ENCODE results near the gene TBC1D14.

TBC1D14 gene

DNA sequence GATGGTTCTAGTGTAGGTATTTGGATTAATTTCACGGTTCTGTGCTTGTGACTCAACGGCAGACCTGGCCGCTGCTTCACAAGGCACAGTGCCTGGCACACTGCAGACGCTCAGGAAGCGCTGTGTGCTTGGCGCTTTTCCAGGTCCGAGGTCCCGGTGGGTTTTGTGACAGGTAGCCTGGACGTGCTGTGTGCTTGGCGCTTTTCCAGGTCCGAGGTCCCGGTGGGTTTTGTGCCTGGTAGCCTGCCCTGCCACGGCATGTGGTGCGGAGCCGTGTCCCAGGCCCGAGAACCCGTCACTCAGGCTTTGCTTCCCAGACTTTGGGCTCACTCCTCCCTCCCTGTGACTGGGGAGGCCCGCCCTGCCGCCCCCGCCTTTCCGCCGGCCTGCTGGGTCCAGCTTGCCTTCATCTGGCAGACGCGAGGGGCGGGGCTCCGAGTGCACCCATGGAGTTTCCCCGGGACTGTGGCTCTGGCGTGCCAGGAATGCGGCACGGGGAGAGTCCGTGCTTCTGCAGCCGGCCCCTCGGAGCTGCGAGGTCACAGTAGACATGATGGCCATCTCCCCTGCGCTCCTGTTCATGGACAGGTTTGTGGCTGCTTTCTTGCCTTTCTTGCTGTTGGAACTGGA, 44.2 kb downstream of the TBC1D14 start:
- no peak for DNase-seq (ENCODE audit: low read depth)

DNA sequence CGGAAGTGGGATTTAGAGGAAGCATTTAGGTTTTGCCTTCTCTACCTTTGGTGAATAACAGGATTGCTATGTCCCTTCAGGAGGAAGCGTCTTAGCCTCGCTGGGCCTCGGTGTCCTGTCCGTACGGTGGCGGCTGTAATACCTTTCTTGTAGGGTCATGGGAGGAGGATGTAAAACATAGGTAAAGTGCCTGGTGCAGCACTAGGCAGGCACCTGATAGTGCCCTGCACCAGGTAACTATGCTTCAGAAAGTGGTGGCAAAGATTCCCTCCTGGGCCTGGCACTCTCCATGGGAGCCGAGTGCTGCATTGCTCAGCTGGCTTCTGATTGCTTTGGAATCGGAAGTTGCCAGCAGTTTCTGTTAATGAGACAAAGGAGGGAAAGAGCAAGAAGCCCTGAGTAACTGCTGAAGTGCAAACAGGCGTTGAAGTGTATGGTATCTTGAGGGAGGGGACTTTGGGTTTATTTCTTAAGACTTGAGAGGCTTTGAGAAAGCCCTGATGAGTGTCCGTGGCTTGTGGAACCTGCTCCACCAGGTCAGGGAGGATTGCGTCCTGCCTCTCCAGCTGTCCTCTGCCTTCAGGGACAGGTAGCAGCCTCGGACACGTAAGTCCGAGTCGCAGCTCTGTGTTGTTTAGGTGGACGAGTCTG, 45.8 kb downstream of the TBC1D14 start:
- DNase-seq (ENCODE audit: low read depth), result no peak

DNA sequence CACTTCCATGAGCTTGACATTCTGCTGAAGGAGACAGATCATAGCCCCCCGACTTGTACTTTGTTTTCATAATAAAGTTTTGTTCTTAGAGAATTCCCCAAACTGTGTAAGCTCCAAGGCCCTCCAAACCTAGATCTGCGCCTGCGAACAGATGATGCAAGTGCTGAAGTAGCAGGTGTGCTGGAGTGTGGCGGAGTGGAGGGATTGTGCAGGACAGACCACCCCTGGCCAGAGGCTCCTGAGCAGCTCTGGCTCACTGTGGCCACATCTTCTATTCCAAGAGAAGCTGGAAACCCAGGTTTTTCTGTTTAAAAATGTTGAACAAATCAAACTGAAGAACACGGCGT, 46.4 kb downstream of the TBC1D14 start:
- no peak for DNase-seq (ENCODE audit: low read depth)

DNA sequence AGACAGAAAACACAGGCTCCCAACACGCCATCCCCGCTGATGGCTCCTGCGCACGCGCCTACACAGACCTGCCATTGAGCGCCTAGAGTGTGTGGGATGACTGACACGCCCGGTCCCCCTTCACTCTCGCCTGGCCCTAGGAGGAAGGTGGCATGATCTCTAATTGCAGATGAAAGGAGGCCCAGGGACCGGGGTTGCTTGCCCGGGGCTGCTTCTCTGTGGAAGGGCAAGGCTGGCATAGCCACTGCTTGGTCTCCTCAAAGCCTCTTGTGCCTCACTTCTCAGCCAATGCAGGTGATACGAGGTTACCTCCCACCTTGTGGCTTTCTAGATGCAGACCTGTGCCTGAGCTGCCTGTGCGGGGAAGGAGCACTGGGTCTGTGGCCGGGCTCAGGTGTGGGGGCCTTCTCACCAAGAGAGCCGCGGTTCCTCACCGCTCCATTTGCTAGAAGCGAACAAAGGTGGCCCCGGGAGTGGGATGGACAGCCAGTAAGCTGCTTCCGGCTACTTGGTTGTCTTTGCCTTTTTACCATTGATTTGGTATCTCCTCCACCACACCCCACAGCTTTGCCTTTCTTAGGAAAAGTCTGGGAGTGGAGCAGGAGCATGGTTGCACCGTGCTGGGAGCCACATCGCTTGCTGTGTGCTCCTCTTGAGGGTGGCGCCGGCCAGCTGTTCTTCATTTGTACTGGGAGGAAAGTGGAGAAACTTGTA, 47.0 kb downstream of the TBC1D14 start:
- DNase-seq (ENCODE audit: low read depth), result no peak

DNA sequence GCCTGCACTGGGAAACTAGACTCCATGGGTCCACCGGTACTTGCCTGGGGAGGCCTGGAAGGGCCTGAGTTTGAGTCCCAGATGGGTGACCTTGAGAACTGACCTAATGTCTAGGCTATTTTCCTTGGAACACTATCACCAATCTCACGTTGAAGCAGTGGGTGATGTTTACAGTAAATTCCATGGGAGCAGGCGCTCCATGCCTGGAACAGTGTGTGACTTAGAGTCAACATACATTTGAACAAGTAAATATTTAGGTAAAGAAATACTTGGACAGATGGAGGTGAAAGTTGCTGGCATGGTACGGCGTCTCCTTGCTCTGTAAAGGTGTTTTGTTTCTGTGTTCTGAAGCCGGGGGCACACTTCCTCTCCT, 47.5 kb downstream of the TBC1D14 start:
- DNase-seq (ENCODE audit: low read depth), result no peak

DNA sequence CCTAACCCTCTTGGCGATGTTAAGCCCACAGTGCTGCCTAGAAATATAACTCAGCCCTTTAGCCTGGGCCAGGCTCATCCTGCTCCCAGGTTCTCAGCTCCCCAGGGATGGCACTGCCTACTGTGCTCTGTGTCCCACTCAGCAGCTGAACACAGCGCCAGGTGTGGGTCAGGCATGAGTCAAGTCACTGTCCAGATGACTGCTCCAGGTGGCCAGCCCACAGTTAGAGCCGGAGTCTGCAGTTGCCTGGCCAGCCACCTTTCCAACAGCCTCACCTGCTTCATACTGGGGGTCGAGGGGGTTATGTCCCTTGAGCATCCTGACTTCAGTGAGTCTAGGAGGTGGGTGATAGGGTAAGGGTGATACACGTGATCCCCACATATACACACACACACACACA, 48.4 kb downstream of the TBC1D14 start:
- DNase-seq (ENCODE audit: low read depth), result no peak

DNA sequence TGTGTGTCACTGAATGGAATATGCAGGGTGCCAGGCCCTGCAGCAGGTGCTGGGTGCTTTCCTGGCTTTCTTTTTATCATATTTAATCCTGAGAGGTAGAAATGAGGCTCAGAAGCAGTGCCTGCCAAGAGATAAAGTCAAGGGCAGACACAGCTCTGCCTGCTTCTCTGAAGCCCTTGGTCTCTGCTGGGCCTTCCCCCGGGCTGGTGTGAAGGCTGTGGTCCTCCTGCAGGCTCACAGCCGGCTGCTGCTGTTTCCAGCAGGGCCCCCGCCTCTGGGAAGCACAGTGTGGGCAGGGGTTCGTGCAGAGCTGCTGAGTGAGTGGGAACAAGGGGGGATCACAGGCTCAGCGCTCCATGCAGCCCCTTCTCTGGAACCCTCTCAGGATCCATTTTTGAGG, 49.6 kb downstream of the TBC1D14 start:
- DNase-seq (ENCODE audit: low read depth), result no peak

DNA sequence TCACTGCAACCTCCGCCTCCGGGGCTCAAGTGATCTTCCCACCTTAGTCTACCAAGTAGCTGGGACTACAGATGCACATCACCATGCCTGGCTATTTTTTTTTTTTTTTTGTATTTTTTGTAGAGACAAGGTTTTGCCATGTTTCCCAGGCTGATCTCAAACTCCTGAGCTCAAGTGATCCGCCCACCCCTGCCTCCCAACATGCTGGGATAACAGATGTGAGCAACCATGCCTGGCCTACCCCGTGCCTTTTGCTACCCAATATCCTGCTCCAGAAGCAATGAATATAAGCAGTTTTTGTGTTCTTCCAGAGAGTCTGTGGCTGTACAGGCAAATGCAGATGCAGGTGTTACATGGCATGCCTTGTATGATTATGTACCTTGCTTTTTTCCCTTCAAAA, 50.5 kb downstream of the TBC1D14 start:
- DNase-seq (ENCODE audit: low read depth), result no peak

DNA sequence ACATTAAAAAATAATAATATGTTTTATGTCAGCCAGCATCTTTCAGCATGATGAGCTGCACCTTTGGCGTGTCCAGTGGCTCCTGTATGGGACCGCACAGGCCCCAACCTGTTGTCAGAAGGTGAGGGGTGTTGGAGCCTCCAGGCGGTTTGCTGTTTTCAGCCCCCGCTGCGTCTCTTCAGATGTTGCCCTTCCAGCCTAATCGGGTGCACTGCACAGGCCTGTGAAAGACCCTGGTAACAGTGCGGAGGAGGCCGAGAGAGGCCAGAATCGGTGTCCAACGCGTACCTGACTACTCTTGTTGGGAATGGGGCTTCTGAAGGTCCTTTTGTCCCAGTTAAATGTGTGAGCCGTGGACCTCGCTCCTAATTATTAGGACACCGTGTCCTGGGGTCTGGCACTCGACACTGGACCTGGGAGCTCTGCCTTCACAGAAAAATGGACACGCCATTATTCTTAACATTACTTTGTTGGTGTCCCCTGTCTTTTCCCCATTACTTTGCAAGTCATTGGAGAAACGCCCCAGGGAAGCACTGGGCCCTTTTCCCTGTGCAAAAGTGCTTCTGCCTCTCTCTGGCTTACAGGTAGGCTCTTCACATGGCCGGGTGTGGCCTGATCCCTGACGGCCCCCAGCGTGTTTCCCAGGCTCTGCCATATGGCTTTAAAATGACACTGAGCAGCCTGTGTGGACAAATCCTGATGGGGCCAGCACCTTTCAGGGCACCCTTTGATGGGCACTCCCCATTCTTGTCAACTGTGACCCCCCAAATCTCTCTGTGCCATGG, 51.2 kb downstream of the TBC1D14 start:
- no peak for DNase-seq (ENCODE audit: low read depth)

DNA sequence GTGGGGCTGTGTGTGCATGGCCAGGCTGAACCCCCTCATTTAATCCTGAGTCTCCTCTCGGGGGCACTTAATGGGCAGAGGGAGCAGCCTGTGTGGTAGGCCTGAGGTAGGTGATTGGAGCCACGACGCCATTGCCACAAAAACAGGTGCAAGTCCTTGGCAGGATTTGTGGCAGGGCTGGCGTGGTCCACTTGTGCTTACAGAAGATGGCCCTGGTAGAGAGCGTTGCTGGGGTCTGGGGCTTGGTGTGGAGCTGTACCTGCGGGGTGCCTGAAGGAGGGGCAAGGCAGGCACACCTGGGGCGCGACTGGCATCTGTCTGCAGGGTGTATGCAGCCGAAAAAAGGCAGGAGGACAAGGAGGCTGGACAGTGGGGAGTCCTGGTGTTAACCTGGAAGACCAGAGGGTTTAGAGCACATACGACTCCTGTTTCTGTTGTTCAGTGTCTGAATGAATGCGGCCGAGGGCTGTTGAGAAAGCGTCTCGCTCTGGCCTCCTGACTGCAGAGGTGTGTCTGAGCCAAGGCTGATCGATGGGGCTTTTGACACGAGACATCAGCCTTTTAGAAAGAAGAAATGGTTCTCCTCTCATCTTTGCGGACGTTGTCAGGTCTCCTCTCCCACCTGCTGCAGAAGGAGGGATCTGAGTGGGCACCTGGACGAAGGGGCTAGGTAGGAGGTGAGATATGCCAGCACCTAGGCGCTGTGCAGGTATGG, 52.0 kb downstream of the TBC1D14 start:
- DNase-seq (ENCODE audit: low read depth), result no peak

DNA sequence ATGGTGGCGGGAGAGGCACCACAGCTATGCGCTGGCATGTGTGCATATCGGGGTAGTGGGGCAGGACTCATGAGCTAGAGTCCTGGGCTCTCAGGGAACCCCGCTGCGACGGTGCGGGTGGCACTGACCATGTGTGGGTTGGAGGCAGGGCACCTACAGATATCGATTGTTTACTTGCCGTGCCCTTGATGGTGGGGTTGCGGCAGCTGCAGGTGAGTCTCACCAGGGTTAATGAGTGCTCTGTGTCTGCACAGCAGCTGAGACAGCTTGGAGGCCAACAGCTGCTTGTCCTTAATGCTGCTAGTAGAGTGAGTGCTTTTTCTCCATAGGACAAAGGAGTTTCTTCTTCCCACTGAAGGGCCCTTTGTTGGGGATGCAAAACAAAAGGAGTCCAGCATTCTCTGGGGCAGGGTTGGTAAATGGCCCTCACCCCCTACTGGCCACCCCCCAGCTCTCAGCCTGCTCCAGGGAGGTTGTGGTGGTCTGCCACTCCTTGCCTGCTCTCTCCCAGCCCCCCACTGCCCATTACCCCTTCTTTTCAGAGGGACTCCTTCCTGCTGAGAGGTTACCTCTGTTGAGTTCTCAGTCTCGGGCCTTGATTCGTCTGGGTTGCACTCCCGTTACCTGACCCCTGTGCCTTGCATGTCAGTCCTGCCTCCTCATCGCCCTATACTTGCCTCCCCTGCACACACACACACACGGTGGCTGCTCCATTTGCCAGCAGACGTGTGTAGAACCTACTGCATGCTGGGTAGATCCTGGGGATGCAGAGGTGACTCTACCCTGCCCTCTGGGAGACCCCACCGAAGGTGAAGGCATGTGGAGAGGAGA, 52.8 kb downstream of the TBC1D14 start:
- no peak for DNase-seq (ENCODE audit: low read depth)

DNA sequence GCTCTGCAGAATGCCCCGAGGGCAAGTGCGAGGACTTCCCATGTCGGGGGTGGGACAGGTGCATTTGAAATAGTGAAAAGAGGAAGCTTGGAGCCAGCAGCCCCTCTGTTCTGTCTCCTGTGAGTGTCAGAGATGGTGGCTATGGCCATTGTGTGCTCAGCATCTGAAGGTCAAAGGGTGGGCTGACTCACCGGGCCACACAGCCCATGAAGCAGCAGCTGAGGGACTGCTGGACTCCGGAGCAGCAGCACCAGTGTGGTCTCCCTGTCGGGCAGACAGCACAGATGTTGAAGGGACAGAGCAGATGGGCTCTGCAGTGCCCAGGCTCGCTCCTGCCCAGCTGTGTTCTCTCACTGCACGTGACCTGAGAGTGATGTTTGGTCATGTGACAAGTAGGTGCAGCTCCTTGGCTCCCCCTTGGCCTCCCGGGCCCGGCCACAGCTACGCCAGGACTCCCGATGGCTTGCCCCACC, 53.5 kb downstream of the TBC1D14 start:
- DNase-seq (ENCODE audit: low read depth), result no peak

DNA sequence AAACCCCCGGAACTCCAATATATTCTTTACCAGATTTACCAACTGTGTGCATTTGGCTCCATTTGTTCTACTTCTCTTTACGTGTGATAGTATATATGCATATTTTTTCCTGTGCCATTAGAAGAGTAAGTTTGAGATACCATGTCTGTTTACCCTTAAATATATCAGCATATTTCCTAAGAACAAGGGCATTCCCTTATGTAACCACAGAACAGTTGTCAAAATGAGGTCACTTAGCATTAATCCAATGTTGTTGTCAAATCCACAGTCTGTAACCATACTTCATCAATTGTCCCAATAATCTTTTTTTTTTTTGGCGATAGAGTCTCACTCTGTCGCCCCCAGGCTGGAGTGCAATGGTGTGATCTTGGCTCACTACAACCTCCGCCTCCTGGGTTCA, 55.2 kb downstream of the TBC1D14 start:
- no peak for DNase-seq (ENCODE audit: low read depth)

DNA sequence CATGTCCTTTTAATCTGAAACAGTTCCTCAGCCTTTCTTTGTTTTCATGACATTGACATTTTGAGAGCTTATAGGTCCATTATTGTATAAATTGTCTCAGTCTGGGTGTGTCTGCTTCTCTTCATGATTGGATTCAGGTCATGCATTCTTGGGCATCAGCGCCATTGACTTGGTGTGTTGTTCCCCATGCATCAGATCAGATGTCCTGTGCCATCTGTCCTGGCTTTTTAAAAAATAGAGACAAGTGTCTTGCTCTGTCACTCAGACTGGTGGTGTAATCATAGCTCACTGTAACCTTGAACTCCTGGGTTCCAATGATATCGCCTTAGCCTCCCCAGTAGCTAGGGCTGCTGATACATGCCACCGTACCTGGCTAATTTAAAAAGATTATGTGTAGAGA, 55.7 kb downstream of the TBC1D14 start:
- DNase-seq (ENCODE audit: low read depth), result no peak

DNA sequence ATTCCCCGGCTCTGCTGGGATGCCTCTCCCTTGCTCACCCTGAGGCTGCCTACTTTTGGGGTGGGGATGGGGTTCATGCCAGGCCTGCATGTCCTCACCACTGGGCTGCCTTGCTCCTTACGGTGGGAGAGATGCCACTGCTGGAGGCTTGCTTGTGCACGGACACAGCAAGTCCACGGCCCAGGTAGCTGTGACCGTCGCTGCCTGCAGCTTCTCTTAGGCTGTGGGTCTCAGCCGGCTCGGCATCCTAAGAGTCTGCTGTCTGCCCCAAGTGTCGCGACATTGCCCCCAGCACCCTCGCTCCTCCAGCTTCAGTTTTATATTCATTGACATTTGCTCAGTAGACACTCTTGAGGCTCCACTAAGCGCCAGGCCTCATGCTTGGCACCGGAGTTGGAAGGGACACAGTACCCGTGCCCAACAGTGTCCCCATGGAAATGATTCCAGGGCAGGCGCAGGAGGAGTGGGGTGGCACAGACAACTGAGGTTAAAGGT, 58.3 kb downstream of the TBC1D14 start:
- DNase-seq (ENCODE audit: low read depth), result no peak

DNA sequence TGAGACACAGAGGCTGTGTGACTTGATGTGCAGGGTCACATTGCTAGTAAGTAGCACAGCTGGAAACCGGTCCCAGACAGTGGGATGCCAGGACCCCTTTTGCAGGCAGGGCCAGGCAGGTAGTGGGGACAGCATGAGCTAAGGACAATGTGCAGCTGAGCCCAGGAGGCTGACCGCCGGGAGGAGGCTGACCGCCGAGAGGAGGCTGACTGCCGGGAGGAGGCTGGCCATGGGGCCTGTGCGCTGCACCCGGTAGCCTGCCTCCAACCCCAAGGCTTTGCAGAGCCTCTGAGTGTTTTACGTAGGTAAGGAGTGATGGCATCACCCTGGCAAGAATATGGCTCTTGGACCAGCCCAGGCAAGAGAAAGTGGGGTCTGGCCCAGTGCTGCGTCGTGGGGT, 58.9 kb downstream of the TBC1D14 start:
- DNase-seq (ENCODE audit: low read depth), result no peak

DNA sequence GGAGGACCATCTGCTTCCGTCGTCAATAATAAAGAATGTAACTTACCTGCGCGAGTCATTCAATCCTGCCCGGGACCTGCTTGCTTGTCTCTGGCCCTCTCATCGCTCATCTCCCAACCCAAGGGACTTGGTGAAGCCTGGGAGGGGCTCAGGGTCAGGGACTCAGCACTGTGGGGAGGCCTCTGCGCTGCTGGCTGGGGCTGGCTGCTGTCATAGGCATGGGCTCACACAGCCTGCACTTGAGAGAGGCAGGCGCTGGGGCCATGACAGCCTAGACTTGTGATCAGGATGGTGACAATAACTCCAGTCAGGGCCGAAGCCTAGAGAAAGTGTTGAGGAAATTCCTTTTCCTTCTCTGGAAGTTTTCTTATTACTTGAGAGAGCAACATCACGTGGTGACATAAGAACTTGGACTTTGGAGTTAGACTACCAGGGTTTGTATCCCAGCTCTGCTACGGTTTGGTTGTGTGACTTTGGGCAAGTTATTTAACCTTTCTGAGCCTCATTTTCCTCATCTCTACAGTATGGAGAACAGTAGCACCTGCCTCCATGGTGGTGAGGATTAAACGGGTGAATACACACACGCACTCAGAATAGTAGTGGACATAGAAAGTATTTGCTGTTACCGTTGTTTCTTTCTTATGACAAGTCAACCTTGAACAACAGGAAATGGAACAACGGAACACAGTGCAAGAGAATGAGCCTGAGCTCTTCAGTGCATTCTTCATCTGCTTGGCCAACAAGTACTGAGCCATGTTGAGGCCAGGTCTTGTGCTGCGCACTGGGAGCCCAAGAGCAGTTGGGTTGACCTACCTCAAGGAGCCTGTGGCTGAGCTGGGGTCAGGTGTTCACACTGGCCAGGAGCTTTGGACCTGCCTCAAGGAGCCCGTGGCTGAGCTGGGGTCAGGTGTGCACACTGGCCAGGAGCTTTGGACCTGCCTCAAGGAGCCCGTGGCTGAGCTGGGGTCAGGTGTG, 60.5 kb downstream of the TBC1D14 start:
- DNase-seq (ENCODE audit: low read depth), result no peak

DNA sequence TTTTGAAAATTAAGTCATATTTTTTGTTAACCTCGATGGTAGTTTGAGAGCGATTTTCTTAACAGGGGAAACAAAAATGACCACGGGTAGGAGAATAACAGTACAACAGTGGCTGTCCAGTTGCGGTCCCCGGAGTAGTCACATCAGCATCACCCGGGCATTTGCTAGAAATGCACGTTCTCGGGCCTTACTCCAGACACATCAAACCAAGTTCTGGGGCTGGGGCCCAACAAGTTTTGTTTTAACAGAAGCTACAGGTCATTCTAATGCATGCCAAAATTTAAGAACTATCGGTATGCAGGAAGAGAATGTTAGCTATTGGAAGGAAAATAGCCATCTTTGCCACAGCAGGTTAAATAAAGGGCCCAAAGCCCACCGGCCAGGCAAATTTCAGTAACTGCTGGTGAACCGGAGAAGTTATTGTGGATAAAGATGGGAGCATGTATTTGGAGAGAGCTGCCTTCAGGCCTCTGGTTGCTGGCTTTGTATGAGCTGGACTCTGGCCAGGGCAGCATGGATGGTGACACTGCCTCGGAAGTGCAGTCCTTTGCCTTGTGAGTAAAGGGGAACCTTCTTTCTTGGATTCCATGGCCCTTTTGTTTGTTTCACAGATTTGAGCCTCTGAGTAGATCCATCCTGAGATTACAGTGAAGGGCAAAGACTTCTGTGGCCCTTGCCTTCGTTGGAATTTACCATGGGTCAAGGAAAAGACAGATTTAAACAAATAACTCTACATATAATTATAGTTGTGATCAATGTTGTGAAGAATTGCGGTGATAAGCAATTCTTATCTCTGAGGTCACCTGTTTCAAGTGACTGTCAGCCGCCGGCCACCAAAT, 62.1 kb downstream of the TBC1D14 start:
- DNase-seq (ENCODE audit: low read depth), result no peak

DNA sequence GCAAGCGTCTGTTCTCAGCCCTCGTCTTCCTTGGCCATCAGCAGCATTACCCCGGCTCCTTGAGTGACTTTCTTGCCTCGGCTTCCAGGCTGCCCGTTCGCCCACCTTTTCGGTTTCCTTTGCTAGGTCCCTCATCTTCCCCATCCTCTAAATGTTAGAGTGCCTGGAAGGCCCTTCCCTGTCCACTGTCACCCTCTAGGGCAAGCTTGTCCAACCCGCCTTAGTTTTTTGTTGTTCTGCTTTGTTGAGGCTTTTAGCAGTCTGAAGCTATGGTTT, 62.7 kb downstream of the TBC1D14 start:
- DNase-seq (ENCODE audit: low read depth), result no peak

Data from stimulated activated CD8-positive, alpha-beta memory T cell treated with anti-CD3 and anti-CD28 coated beads, Interleukin-15, amount 100 ng/mL, for 24 hours (primary cell).